DND-41 (cell line): Measurements from ENCODE around the gene ATP6V1B1.

Source experiments
- EZH2 ChIP-seq: IDR thresholded peaks from 3 replicates; pipeline ENCODE4 v1.6.1; 2012; ENCODE audit warnings: borderline replicate concordance, low read depth, mild to moderate bottlenecking, moderate library complexity, low read length, inconsistent platforms; ENCODE audit not compliant: severe bottlenecking
- TF ChIP-seq, protein P1 (sequence below): IDR thresholded peaks from 2 replicates; pipeline ENCODE4 v1.5.1; 2012; ENCODE audit warnings: borderline replicate concordance, low read length, moderate library complexity, mild to moderate bottlenecking; ENCODE audit not compliant: poor library complexity, severe bottlenecking; ENCODE audit errors: extremely low read depth

DNA sequence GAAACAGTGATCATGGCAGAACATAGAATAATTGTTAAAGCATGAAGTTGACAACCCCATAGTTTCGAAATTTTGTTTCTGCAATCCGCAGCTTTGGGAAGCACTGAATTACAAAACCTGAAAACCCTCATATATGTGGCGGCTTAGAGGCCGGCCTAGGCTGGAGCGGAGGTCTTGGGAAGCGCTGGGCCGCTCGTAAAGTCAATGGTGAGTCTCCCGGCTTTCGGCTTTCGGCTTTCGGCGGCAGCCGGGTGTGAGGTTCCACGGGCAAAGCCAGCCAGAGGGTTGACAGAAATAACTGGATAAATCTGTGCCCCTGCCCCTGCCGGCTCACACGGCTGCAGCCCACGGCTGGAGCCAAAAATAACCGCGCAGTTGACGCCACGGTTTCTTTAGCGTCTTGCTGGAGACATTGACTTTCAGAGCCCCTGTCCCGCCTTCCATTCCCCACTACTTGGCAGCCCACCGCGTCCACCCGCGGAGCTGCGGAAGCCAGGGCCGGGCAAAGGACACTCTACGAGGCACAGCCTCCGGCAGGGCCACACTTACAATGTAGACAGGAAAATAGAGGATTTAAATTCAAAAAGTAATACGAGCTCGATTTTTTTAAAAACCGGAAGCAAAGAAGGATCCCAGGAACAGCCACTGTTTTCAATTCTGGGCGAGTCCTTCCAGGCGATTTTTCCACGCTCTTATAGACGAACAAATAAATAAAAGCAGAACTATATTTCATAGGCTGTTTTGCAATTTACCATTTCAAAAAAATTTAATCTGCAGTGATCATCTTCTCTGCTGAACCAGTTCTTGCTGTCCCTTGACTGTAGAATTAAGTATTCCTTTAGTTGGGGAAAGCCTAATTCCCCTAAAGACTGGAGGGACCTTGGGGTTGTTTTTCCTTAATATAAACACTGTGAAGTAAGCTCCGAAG, 28.3 kb upstream of the ATP6V1B1 start:
- TF ChIP-seq, protein P1, sequence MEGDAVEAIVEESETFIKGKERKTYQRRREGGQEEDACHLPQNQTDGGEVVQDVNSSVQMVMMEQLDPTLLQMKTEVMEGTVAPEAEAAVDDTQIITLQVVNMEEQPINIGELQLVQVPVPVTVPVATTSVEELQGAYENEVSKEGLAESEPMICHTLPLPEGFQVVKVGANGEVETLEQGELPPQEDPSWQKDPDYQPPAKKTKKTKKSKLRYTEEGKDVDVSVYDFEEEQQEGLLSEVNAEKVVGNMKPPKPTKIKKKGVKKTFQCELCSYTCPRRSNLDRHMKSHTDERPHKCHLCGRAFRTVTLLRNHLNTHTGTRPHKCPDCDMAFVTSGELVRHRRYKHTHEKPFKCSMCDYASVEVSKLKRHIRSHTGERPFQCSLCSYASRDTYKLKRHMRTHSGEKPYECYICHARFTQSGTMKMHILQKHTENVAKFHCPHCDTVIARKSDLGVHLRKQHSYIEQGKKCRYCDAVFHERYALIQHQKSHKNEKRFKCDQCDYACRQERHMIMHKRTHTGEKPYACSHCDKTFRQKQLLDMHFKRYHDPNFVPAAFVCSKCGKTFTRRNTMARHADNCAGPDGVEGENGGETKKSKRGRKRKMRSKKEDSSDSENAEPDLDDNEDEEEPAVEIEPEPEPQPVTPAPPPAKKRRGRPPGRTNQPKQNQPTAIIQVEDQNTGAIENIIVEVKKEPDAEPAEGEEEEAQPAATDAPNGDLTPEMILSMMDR, result no peak
- TF ChIP-seq EZH2, result no peak
